Cardiac septum (tissue), 1 donor: ENCODE results near the gene ATP6V1G3. TPM values are rescaled to one million over a fixed set of nuclear protein-coding genes. Genes with fewer than 3 reads are reported as not detected.

ENCODE experiments used
- total RNA-seq: library from RNA; stranded (reverse); fragmentation: NEBNext Ultra II Directional; extraction: Animal tissue kit (Norgen Biotek cat#: 25700); gene quantifications from one replicate; pipeline ENCODE4 v1.2.1, GENCODE V29; 2021
- donor health status: DM: no; HTN: no; CAD: no.

Gene ATP6V1G3
- total RNA-seq, 1 donor from 2014 or later = not detected

Other genes starting within 250 kb of the ATP6V1G3 start
- gene PTPRC, start 98.4 kb upstream of the ATP6V1G3 start, total RNA-seq = 11.4 TPM